ENCODE measurements around the gene SLC25A51.
"Not testable (repeated sequence)": the region's sequence is repeated elsewhere in the genome, so short reads cannot be mapped to it uniquely, and the experiment has no call there.

Gene SLC25A51

GRCh38 chr9:37902131-37902530 lies 1.8 kb downstream of the SLC25A51 start:
- no peak for DNase-seq

- no peak for DNase-seq
Observed at GRCh38 chr9:37899041-37899440, 4.9 kb downstream of the SLC25A51 start.

- no peak for DNase-seq
Observed at GRCh38 chr9:37897665-37898064, 6.3 kb downstream of the SLC25A51 start.

- DNase-seq = no peak
Observed at GRCh38 chr9:37892063-37892462, 11.9 kb downstream of the SLC25A51 start.

- not testable (repeated sequence) for DNase-seq
Observed at GRCh38 chr9:37891042-37891441, 12.9 kb downstream of the SLC25A51 start.

- DNase-seq = no peak
Observed at GRCh38 chr9:37889536-37889935, 14.4 kb downstream of the SLC25A51 start.

- not testable (repeated sequence) for DNase-seq
Observed at GRCh38 chr9:37887977-37888583, 15.8 kb downstream of the SLC25A51 start.

- DNase-seq = no peak
Observed at GRCh38 chr9:37880916-37881479, 22.9 kb downstream of the SLC25A51 start.

GRCh38 chr9:37876376-37876775 lies 27.6 kb downstream of the SLC25A51 start:
- DNase-seq = no peak

GRCh38 chr9:37873955-37874354 lies 30.0 kb downstream of the SLC25A51 start:
- no peak for DNase-seq

- no peak for DNase-seq
Observed at GRCh38 chr9:37870799-37871176, 33.1 kb downstream of the SLC25A51 start.

GRCh38 chr9:37870081-37870798 lies 33.7 kb downstream of the SLC25A51 start:
- no peak for DNase-seq

- no peak for DNase-seq
Observed at GRCh38 chr9:37862530-37862929, 41.4 kb downstream of the SLC25A51 start.

GRCh38 chr9:37859043-37859442 lies 44.9 kb downstream of the SLC25A51 start:
- DNase-seq = no peak

- no peak for DNase-seq
Observed at GRCh38 chr9:37856551-37856950, 47.4 kb downstream of the SLC25A51 start.

- no peak for DNase-seq
Observed at GRCh38 chr9:37852222-37852621, 51.7 kb downstream of the SLC25A51 start.

GRCh38 chr9:37840560-37841194 lies 63.2 kb downstream of the SLC25A51 start:
- DNase-seq = no peak

GRCh38 chr9:37839496-37840461 lies 64.1 kb downstream of the SLC25A51 start:
- no peak for DNase-seq
